Karpas-422 (cell line): ENCODE measurements around the gene KIF21A. TPM values are rescaled to one million over a fixed set of nuclear protein-coding genes. Genes with fewer than 3 reads are reported as not detected.
"Not testable (repeated sequence)": the region's sequence is repeated elsewhere in the genome, so short reads cannot be mapped to it uniquely, and the experiment has no call there.

Source experiments
- DNase-seq: peaks from one replicate; pipeline ENCODE4 v3.0.0-alpha.2; 2015
- H2AFZ ChIP-seq: fragments of 200-600 bp; sonication (generic); 2 replicates; pipeline ENCODE4 v1.6.1; 2014; ENCODE audit warnings: antibody characterized with exemption, low read length, mixed read lengths
- H3K27ac ChIP-seq: fragments of 200-600 bp; sonication (generic); 2 replicates; pipeline ENCODE4 v1.5.1; 2014; ENCODE audit warnings: mild to moderate bottlenecking, low read length, moderate library complexity
- H3K27me3 ChIP-seq: fragments of 200-600 bp; sonication (generic); 2 replicates; pipeline ENCODE4 v1.6.1; 2014; ENCODE audit warnings: low read length, mixed read lengths
- H3K36me3 ChIP-seq: fragments of 200-600 bp; sonication (generic); 2 replicates; pipeline ENCODE4 v1.6.1; 2014; ENCODE audit warnings: low read length, mixed read lengths; ENCODE audit not compliant: insufficient read depth
- H3K4me1 ChIP-seq: fragments of 200-600 bp; sonication (generic); 2 replicates; pipeline ENCODE4 v1.6.1; 2014; ENCODE audit warnings: mild to moderate bottlenecking, low read length, mixed read lengths
- H3K4me2 ChIP-seq: fragments of 200-600 bp; sonication (generic); 2 replicates; pipeline ENCODE4 v1.6.1; 2014; ENCODE audit warnings: low read length, low read depth, mild to moderate bottlenecking; ENCODE audit not compliant: poor library complexity, severe bottlenecking
- H3K4me3 ChIP-seq: fragments of 200-600 bp; sonication (generic); 2 replicates; pipeline ENCODE4 v1.5.1; 2014; ENCODE audit warnings: mild to moderate bottlenecking, antibody characterized with exemption, low read length, mixed read lengths
- H3K79me2 ChIP-seq: fragments of 200-600 bp; sonication (generic); 2 replicates; pipeline ENCODE4 v1.6.1; 2014; ENCODE audit warnings: mild to moderate bottlenecking, low read length, mixed read lengths
- H3K9ac ChIP-seq: fragments of 200-600 bp; sonication (generic); 2 replicates; pipeline ENCODE4 v1.6.0; 2014; ENCODE audit warnings: low read length
- H3K9me2 ChIP-seq: fragments of 200-600 bp; sonication (generic), shearing (Covaris generic); replicated peaks from 2 replicates; pipeline ENCODE4 v1.6.0; 2014; ENCODE audit warnings: mild to moderate bottlenecking, low read length, moderate library complexity; ENCODE audit not compliant: insufficient read depth
- H3K9me3 ChIP-seq: fragments of 300-700, 200-600 bp; sonication (generic); 2 replicates; pipeline ENCODE4 v1.6.1; 2014; ENCODE audit warnings: low read length, mixed read lengths
- H4K20me1 ChIP-seq: fragments of 200-600 bp; sonication (generic); 2 replicates; pipeline ENCODE4 v1.6.1; 2014; ENCODE audit warnings: mild to moderate bottlenecking, antibody characterized with exemption, low read length, low read depth; ENCODE audit not compliant: insufficient read depth
- total RNA-seq: library from RNA; depleted of rRNA; stranded (reverse); fragments of >200 nt; shearing (Covaris generic); gene quantifications from 2 replicates; pipeline ENCODE4 v1.2.3, GENCODE V29; 2014; ENCODE audit warnings: low replicate concordance

KIF21A gene
- total RNA-seq, 1 experiment from 2014 or later: 0.82 TPM

DNA sequence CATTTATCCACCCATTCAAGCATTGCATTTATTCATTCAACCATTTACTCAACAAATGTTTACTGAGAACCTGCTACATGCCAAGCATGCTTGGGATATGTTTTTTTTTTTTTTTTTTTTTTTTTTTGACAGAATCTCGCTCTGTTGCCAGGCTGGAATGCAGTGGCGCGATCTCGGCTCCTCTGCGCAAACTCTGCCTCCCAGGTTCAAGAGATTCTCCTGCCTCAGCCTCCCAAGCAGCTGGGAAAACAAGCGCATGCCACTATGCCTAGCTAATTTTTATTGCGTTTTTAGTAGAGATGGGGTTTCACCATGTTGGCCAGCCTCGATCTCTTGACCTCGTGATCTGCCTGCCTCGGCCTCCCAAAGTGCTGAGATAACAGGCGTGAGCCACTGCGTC is 147.3 kb downstream of the KIF21A start:
- not testable (repeated sequence) for H3K4me3 ChIP-seq, H4K20me1 ChIP-seq, H3K36me3 ChIP-seq, H3K9ac ChIP-seq, H3K9me2 ChIP-seq, H3K27ac ChIP-seq, H3K4me1 ChIP-seq, H3K79me2 ChIP-seq, H2AFZ ChIP-seq, DNase-seq, H3K4me2 ChIP-seq, H3K9me3 ChIP-seq, H3K27me3 ChIP-seq

DNA sequence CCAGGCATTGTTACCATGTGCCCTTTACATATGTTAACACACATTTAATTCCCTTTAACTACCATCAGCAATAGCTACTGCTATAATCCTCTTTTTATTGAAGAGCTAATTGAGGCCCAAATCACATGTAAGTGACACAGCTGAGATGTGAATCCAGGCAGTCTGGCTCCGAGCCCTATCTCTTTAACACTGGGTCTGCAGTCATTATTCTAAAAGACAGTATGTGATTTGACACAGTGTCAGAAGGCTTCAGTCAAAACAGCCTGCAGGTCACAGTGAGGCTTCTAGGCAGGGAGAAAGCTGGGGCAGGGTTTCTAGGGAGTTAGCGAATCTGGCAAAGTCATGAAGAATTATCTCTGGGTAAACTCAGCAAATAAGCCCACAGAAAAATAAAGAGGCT is 148.2 kb downstream of the KIF21A start:
- H2AFZ ChIP-seq: no peak overlapping the region
- H3K4me2 ChIP-seq: no peak overlapping the region
- H3K27ac ChIP-seq: no peak overlapping the region
- H3K9me3 ChIP-seq: no peaks in the 10 kb centered on the region; the same call in 1 of the 2 replicates
- H3K9me2 ChIP-seq: no peaks in the 10 kb centered on the region
- no peaks in the 10 kb centered on the region for H4K20me1 ChIP-seq
- H3K79me2 ChIP-seq: no peaks in the 10 kb centered on the region
- H3K4me3 ChIP-seq: no peak overlapping the region
- H3K4me1 ChIP-seq: no peaks in the 10 kb centered on the region
- no peaks in the 10 kb centered on the region for H3K27me3 ChIP-seq
- no peak overlapping the region for H3K9ac ChIP-seq
- H3K36me3 ChIP-seq: no peaks in the 10 kb centered on the region
- no peak for DNase-seq

DNA sequence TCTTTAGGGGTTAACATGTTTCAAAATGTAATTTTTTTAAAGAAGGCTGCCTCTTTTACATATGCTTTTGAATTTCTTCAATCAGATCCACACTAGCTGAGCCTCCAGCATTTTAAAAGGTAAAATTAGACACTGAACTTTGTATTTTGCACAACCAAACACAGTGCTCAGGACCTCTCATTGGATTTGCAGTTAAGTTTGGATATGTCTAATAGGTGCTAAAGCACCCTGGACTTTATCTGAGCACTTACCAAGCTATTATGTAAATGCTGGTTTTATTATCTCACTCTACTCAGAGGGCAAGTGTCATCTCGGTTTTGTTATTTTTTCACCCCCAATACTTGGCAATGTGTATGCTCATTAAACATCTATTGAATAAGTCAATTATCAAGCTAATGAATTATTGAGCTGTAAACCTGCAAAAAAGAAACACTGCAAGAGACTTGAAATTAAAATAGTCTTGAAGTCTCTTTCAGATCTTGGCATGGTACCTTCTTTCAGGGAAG is 150.7 kb downstream of the KIF21A start:
- H3K4me3 ChIP-seq: no peak overlapping the region
- H3K9me2 ChIP-seq: no peaks in the 10 kb centered on the region
- H3K9me3 ChIP-seq: no peaks in the 10 kb centered on the region; the same call in 1 of the 2 replicates
- no peaks in the 10 kb centered on the region for H3K27me3 ChIP-seq
- H4K20me1 ChIP-seq: no peaks in the 10 kb centered on the region
- no peak for DNase-seq
- H3K4me1 ChIP-seq: no peaks in the 10 kb centered on the region
- no peaks in the 10 kb centered on the region for H3K36me3 ChIP-seq
- H3K4me2 ChIP-seq: no peak overlapping the region
- no peak overlapping the region for H2AFZ ChIP-seq
- H3K9ac ChIP-seq: no peak overlapping the region
- no peak overlapping the region for H3K27ac ChIP-seq
- H3K79me2 ChIP-seq: no peaks in the 10 kb centered on the region

DNA sequence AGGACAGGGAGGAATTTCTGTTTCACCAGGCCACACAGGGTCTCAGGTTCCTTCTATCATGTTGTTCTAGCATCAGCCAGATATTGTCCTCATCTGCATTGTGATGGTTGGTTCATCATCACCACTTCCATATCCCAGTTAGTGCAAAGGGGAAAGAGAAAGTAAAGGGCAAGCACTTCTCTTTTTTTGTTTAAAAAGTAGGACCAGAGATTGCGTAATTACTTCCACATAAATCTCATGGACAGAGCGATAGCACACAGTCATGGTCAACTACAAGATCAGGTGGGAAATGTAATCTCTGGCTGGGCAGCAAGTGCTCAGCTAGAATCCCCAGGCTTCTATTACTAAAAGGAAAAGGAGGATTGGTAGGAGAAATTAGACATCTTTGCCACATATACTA is 155.1 kb downstream of the KIF21A start:
- no peak overlapping the region for H2AFZ ChIP-seq
- DNase-seq: no peak
- H3K4me1 ChIP-seq: no peaks in the 10 kb centered on the region
- H4K20me1 ChIP-seq: no peaks in the 10 kb centered on the region
- H3K79me2 ChIP-seq: no peaks in the 10 kb centered on the region
- no peak overlapping the region for H3K9ac ChIP-seq
- H3K9me3 ChIP-seq: peaks cover 3% of the 10 kb centered on the region
- H3K27me3 ChIP-seq: no peaks in the 10 kb centered on the region
- no peaks in the 10 kb centered on the region for H3K9me2 ChIP-seq
- H3K36me3 ChIP-seq: no peaks in the 10 kb centered on the region
- H3K27ac ChIP-seq: no peak overlapping the region
- H3K4me2 ChIP-seq: no peak overlapping the region
- no peak overlapping the region for H3K4me3 ChIP-seq

DNA sequence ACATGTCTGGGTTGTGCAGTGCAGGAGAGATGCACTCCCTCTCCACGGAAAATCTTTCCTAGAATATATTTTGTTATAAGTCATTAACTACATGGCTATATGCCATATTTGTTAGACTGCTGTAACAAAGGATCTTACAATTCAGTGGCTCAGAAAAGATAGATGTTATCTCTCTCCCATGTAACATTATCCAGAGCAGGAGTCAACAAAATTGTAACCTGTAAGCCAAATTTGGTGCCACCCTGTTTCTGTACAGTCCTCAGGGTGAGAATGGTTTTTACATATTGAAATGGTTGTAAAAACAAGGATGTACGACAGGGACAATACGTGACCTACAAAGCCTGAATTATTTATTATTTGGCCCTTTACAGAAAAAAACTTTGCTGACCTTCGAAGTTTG is 155.5 kb downstream of the KIF21A start:
- Histone ChIP-seq H3K9me2 (no peaks in the 10 kb centered on the region), H3K79me2 (no peaks in the 10 kb centered on the region), H3K4me3 (no peak overlapping the region), H3K9me3 (peaks cover 3% of the 10 kb centered on the region), H3K27me3 (no peaks in the 10 kb centered on the region), H2AFZ (no peak overlapping the region), H3K4me2 (no peak overlapping the region), H3K27ac (no peak overlapping the region), H3K4me1 (no peaks in the 10 kb centered on the region), H3K36me3 (no peaks in the 10 kb centered on the region), H3K9ac (no peak overlapping the region), H4K20me1 (no peaks in the 10 kb centered on the region)
- DNase-seq: no peak

DNA sequence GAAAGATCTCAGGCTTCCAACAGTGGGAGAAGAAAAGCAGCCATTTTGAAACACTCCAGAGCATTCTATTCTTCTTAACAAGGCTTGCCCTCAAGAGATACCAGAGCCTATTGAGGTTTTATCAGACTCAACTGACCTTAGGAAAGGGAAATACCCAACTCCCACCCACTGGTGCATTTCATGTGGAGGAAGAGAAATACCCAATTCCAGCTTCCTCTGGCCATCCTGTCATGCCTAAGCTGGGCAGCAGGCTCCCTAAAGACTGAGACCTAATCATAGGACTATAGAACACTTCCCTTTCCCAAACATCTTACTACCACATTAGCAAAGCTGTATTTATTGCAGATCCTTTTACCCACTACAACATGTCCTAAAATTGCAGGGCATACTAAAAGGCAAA is 164.5 kb downstream of the KIF21A start:
- H3K4me1 ChIP-seq: no peaks in the 10 kb centered on the region
- no peaks in the 10 kb centered on the region for H3K79me2 ChIP-seq
- H2AFZ ChIP-seq: no peak overlapping the region
- 0 out of 2 replicates have a peak, but pooled peaks cover 3% of the 10 kb centered on the region for H3K9me2 ChIP-seq
- no peaks in the 10 kb centered on the region for H3K9me3 ChIP-seq
- H3K27me3 ChIP-seq: no peaks in the 10 kb centered on the region
- H3K4me2 ChIP-seq: no peak overlapping the region
- H3K9ac ChIP-seq: no peak overlapping the region
- H4K20me1 ChIP-seq: no peaks in the 10 kb centered on the region
- H3K36me3 ChIP-seq: no peaks in the 10 kb centered on the region
- H3K27ac ChIP-seq: no peak overlapping the region
- DNase-seq: no peak
- H3K4me3 ChIP-seq: no peak overlapping the region

DNA sequence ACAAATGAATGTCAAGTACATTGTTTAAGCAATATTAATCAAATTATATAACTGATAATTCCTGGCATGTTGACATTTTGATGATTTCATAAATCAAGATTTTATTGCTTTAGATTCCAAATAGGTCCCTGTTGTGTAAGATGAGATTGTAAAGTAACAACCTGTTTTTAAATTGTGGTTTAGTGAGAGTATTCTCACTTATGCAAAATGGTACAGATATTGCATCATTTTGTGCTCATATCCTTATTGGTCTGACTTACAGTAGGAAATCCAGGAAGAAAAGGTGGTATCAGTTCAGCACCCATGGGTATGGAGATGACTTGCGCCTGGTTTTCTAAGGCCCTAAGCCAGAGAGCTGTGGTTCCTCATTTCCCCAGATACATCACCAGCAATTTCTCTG is 165.5 kb downstream of the KIF21A start:
- Histone ChIP-seq H3K9me3 (no peaks in the 10 kb centered on the region), H3K4me1 (no peaks in the 10 kb centered on the region)

DNA sequence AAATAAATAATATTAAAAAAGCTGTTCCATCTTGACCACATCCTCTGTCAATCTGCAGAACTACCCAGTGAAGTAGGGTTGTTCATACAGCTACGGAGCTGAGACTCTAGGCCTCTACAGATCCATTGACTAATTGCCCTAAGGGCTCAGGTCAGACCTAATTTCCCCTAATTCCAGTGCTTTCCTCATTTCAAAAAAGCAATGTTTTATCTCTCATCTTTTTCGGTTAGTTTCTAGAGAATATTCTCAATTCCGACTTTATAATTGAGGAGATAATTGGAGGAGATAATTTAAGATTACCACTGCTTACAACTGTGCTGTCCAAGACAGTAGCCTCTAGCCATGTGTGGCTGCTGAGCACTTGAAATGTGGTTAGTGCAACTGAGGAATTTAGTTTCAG is 167.1 kb downstream of the KIF21A start:
- Histone ChIP-seq H4K20me1 (no peaks in the 10 kb centered on the region), H3K4me3 (no peak overlapping the region), H3K9ac (no peak overlapping the region), H3K27ac (no peak overlapping the region), H3K9me3 (no peaks in the 10 kb centered on the region), H3K4me2 (no peak overlapping the region), H3K27me3 (no peaks in the 10 kb centered on the region), H3K36me3 (no peaks in the 10 kb centered on the region), H3K79me2 (no peaks in the 10 kb centered on the region), H2AFZ (no peak overlapping the region), H3K4me1 (no peaks in the 10 kb centered on the region), H3K9me2 (0 out of 2 replicates have a peak, but pooled peaks cover 3% of the 10 kb centered on the region)
- no peak for DNase-seq

More for the DNA sequence above, 165.5 kb downstream of the KIF21A start:
- H3K4me3 ChIP-seq: no peak overlapping the region
- no peaks in the 10 kb centered on the region for H3K79me2 ChIP-seq
- no peak for DNase-seq
- H4K20me1 ChIP-seq: no peaks in the 10 kb centered on the region
- 0 out of 2 replicates have a peak, but pooled peaks cover 3% of the 10 kb centered on the region for H3K9me2 ChIP-seq
- H3K27ac ChIP-seq: no peak overlapping the region
- H3K9ac ChIP-seq: no peak overlapping the region
- no peak overlapping the region for H3K4me2 ChIP-seq
- H3K27me3 ChIP-seq: no peaks in the 10 kb centered on the region
- no peak overlapping the region for H2AFZ ChIP-seq
- no peaks in the 10 kb centered on the region for H3K36me3 ChIP-seq
